LNCAP (cell line): Measurements from ENCODE around the gene CSTA.

Experiments
- CTCF ChIP-seq: fragments of 450-650 bp; IDR thresholded peaks from 2 replicates; pipeline ENCODE4 v1.5.1; 2017; ENCODE audit warnings: mild to moderate bottlenecking

The CSTA gene

GRCh38 chr3:122322095-122323075, 2.7 kb upstream of the CSTA start:
- TF ChIP-seq CTCF: no peak

GRCh38 chr3:122325769-122326168, 721 bp downstream of the CSTA start:
- no peak for TF ChIP-seq CTCF

GRCh38 chr3:122331886-122332285, 6.8 kb downstream of the CSTA start:
- no peak for TF ChIP-seq CTCF

GRCh38 chr3:122332551-122332950, 7.5 kb downstream of the CSTA start:
- no peak for TF ChIP-seq CTCF

- TF ChIP-seq CTCF: no peak
Observed at GRCh38 chr3:122342803-122343202, 17.8 kb downstream of the CSTA start.

- no peak for TF ChIP-seq CTCF
Observed at GRCh38 chr3:122343654-122344053, 18.6 kb downstream of the CSTA start.

- no peak for TF ChIP-seq CTCF
Observed at GRCh38 chr3:122349171-122349570, 24.1 kb downstream of the CSTA start.
